SK-N-SH (cell line): ENCODE results near the gene ZNF180.

ENCODE experiments used
- CHD2 ChIP-seq: fragments of 150-350 bp; IDR thresholded peaks from 2 replicates; pipeline ENCODE4 v1.6.1; 2018; ENCODE audit warnings: low read length; ENCODE audit not compliant: partially characterized antibody
- ELF1 ChIP-seq: IDR thresholded peaks from 2 replicates; pipeline ENCODE4 v1.4.0; 2012
- EP300 ChIP-seq, 2 experiments: IDR thresholded peaks; 2 replicates each; pipeline versions ENCODE4 v1.4.0 to v1.6.1; 2012; ENCODE audit warnings: borderline replicate concordance in 1 of 2, low read depth in 1 of 2, low read length in 1 of 2
- EZH2phosphoT487 ChIP-seq: fragments of 200-600 bp; sonication (generic); IDR thresholded peaks from 2 replicates; pipeline ENCODE4 v1.6.1; 2017; ENCODE audit warnings: low read depth, mixed run types, mild to moderate bottlenecking, antibody characterized with exemption, moderate library complexity, borderline replicate concordance
- NFIC ChIP-seq: IDR thresholded peaks from 2 replicates; pipeline ENCODE4 v1.4.0; 2012; ENCODE audit warnings: borderline replicate concordance
- POLR2AphosphoS5 ChIP-seq: IDR thresholded peaks from 2 replicates; pipeline ENCODE4 v1.6.1; 2012; ENCODE audit warnings: low read depth, low read length
- RCOR1 ChIP-seq: fragments of 150-350 bp; IDR thresholded peaks from 2 replicates; pipeline ENCODE4 v1.6.1; 2017; ENCODE audit warnings: antibody characterized with exemption, low read length
- RFX5 ChIP-seq: IDR thresholded peaks from 2 replicates; pipeline ENCODE4 v1.6.1; 2012; ENCODE audit warnings: mild to moderate bottlenecking, improper control_type of control experiment, low read length
- SIN3A ChIP-seq: IDR thresholded peaks from 2 replicates; pipeline ENCODE4 v1.6.1; 2012; ENCODE audit warnings: low read depth, mild to moderate bottlenecking, low read length, moderate library complexity, borderline replicate concordance
- TF ChIP-seq, protein P1 (sequence below): fragments of 200-600 bp; sonication (generic); IDR thresholded peaks from 2 replicates; pipeline ENCODE4 v1.6.1; 2017; ENCODE audit warnings: antibody characterized with exemption, mild to moderate bottlenecking, moderate library complexity
- TF ChIP-seq, protein P2 (sequence below): fragments of 150-350 bp; IDR thresholded peaks from 2 replicates; pipeline ENCODE4 v1.6.1; 2017; ENCODE audit warnings: antibody characterized with exemption, low read length, low read depth, borderline replicate concordance
- TF ChIP-seq, protein P3 (sequence below): IDR thresholded peaks from 2 replicates; pipeline ENCODE4 v1.6.1; 2012; ENCODE audit warnings: mild to moderate bottlenecking, low read depth, low read length, moderate library complexity

DNA sequence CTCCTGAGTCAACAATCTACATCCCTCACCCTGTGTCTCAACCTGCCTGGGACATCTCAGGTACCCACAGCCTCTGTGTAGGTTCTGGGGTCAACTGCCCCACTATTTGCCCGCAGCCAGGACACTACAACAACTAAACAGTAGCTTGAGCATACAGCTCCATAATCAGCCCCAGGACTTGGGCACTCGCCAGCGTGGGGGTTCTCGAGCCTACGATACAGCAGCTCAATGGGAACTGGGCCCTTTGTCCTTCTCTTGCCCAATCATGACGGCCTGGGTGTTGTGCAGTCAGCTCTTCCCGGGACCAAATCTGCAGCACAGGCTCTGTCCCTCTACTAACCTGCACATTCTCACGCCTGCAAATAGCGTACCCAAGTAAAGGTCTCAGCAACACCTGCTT is 1.3 kb downstream of the ZNF180 start:
- TF ChIP-seq, protein P1, sequence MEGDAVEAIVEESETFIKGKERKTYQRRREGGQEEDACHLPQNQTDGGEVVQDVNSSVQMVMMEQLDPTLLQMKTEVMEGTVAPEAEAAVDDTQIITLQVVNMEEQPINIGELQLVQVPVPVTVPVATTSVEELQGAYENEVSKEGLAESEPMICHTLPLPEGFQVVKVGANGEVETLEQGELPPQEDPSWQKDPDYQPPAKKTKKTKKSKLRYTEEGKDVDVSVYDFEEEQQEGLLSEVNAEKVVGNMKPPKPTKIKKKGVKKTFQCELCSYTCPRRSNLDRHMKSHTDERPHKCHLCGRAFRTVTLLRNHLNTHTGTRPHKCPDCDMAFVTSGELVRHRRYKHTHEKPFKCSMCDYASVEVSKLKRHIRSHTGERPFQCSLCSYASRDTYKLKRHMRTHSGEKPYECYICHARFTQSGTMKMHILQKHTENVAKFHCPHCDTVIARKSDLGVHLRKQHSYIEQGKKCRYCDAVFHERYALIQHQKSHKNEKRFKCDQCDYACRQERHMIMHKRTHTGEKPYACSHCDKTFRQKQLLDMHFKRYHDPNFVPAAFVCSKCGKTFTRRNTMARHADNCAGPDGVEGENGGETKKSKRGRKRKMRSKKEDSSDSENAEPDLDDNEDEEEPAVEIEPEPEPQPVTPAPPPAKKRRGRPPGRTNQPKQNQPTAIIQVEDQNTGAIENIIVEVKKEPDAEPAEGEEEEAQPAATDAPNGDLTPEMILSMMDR = no peak
- no peak for TF ChIP-seq SIN3A
- TF ChIP-seq RCOR1 = no peak
- TF ChIP-seq CHD2 = no peak
- TF ChIP-seq EZH2phosphoT487 = no peak
- TF ChIP-seq, protein P2, sequence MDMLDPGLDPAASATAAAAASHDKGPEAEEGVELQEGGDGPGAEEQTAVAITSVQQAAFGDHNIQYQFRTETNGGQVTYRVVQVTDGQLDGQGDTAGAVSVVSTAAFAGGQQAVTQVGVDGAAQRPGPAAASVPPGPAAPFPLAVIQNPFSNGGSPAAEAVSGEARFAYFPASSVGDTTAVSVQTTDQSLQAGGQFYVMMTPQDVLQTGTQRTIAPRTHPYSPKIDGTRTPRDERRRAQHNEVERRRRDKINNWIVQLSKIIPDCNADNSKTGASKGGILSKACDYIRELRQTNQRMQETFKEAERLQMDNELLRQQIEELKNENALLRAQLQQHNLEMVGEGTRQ = no peak
- TF ChIP-seq NFIC = no peak
- TF ChIP-seq POLR2AphosphoS5 = no peak
- no peak for TF ChIP-seq EP300 (IDR thresholded peaks at IDR 0.05; ENCODE audit: borderline replicate concordance in 1 of 2, low read depth in 1 of 2, low read length in 1 of 2)
- TF ChIP-seq, protein P3, sequence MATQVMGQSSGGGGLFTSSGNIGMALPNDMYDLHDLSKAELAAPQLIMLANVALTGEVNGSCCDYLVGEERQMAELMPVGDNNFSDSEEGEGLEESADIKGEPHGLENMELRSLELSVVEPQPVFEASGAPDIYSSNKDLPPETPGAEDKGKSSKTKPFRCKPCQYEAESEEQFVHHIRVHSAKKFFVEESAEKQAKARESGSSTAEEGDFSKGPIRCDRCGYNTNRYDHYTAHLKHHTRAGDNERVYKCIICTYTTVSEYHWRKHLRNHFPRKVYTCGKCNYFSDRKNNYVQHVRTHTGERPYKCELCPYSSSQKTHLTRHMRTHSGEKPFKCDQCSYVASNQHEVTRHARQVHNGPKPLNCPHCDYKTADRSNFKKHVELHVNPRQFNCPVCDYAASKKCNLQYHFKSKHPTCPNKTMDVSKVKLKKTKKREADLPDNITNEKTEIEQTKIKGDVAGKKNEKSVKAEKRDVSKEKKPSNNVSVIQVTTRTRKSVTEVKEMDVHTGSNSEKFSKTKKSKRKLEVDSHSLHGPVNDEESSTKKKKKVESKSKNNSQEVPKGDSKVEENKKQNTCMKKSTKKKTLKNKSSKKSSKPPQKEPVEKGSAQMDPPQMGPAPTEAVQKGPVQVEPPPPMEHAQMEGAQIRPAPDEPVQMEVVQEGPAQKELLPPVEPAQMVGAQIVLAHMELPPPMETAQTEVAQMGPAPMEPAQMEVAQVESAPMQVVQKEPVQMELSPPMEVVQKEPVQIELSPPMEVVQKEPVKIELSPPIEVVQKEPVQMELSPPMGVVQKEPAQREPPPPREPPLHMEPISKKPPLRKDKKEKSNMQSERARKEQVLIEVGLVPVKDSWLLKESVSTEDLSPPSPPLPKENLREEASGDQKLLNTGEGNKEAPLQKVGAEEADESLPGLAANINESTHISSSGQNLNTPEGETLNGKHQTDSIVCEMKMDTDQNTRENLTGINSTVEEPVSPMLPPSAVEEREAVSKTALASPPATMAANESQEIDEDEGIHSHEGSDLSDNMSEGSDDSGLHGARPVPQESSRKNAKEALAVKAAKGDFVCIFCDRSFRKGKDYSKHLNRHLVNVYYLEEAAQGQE = no peak
- TF ChIP-seq RFX5 = no peak
- TF ChIP-seq ELF1 = no peak
